H1 (cell line): ENCODE measurements around the gene NEK4. TPM values are rescaled to one million over a fixed set of nuclear protein-coding genes. Genes with fewer than 3 reads are reported as not detected.

Experiments used
- ASH2L ChIP-seq: fragments of 200-600, 300-600 bp; sonication (generic); IDR thresholded peaks from one replicate; pipeline ENCODE4 v1.7.1; 2017; ENCODE audit warnings: low read length
- ATF2 ChIP-seq: IDR thresholded peaks from 2 replicates; pipeline ENCODE4 v1.6.1; 2012; ENCODE audit warnings: low read length, inconsistent platforms
- CHD2 ChIP-seq: IDR thresholded peaks from 2 replicates; pipeline ENCODE4 v1.6.1; 2012; ENCODE audit warnings: low read length, improper control_type of control experiment
- CREB1 ChIP-seq: IDR thresholded peaks from 2 replicates; pipeline ENCODE4 v1.6.1; 2012; ENCODE audit warnings: inconsistent platforms
- CTCF ChIP-seq, 3 experiments: IDR thresholded peaks; 1 replicate in 2 of 3; 2 replicates in 1 of 3; pipeline versions ENCODE4 v1.5.1 to v1.6.1; 2011; ENCODE audit warnings: low read length in 3 of 3, mild to moderate bottlenecking in 3 of 3, inconsistent platforms in 2 of 3, low read depth in 1 of 3, moderate library complexity in 1 of 3; ENCODE audit not compliant: insufficient read depth in 1 of 3; ENCODE audit errors: control extremely low read depth in 1 of 3
- FOSL1 ChIP-seq: IDR thresholded peaks from 2 replicates; pipeline ENCODE4 v1.6.1; 2011; ENCODE audit warnings: mild to moderate bottlenecking, low read depth, low read length, moderate library complexity; ENCODE audit not compliant: insufficient read depth
- HDAC6 ChIP-seq: IDR thresholded peaks from one replicate; pipeline ENCODE4 v1.7.1; 2012; ENCODE audit warnings: low read depth, mild to moderate bottlenecking, inconsistent platforms, low read length, moderate library complexity
- KDM1A ChIP-seq: fragments of 200-600, 300-600 bp; sonication (generic); IDR thresholded peaks from 2 replicates; pipeline ENCODE4 v1.7.1; 2016; ENCODE audit warnings: mild to moderate bottlenecking, low read length, borderline replicate concordance
- MAFK ChIP-seq: IDR thresholded peaks from 2 replicates; pipeline ENCODE4 v1.6.1; 2012; ENCODE audit warnings: low read depth, mild to moderate bottlenecking, improper control_type of control experiment, low read length
- RFX5 ChIP-seq: IDR thresholded peaks from 2 replicates; pipeline ENCODE4 v1.6.1; 2011; ENCODE audit warnings: low read depth, low read length, improper control_type of control experiment, borderline replicate concordance
- RNF2 ChIP-seq: fragments of 200-900, 300-1000 bp; sonication (generic); IDR thresholded peaks from 2 replicates; pipeline ENCODE4 v1.7.1; 2016; ENCODE audit warnings: borderline replicate concordance, low read depth, mild to moderate bottlenecking, antibody characterized with exemption, low read length; ENCODE audit not compliant: poor library complexity, severe bottlenecking; ENCODE audit errors: missing control alignments
- SIN3A ChIP-seq, 2 experiments: IDR thresholded peaks in 1 of 2; conservative IDR thresholded peaks in 1 of 2; 2 replicates each; pipeline ENCODE4 v1.6.1; 2011 to 2012; ENCODE audit warnings: low read length in 2 of 2, improper control_type of control experiment in 1 of 2, low read depth in 1 of 2, mild to moderate bottlenecking in 1 of 2
- TAF7 ChIP-seq: optimal IDR thresholded peaks from 2 replicates; pipeline ENCODE3; 2011; ENCODE audit warnings: low read depth, mild to moderate bottlenecking, inconsistent platforms, low read length, moderate library complexity, borderline replicate concordance
- TEAD4 ChIP-seq: IDR thresholded peaks from 2 replicates; pipeline ENCODE4 v1.6.1; 2012; ENCODE audit warnings: low read depth, low read length, inconsistent platforms, mixed read lengths
- polyA plus RNA-seq, 7 experiments: library from polyadenylated mRNA; depleted of rRNA in 3 of 7; stranded (reverse) in 5 of 7; unstranded in 2 of 7; fragments of >200 nt in 5 of 7; fragments of 200-250 nt in 2 of 7; gene quantifications; 1 replicate in 5 of 7; 2 replicates in 1 of 7; 4 replicates in 1 of 7; pipeline versions ENCODE4 v1.2.1 to v1.2.3, GENCODE V29; 2011 to 2013; ENCODE audit warnings: missing spikeins in 2 of 7, mixed read lengths in 2 of 7
- total RNA-seq: library from RNA; stranded (reverse); fragmentation: NEBNext Ultra II Directional; extraction: Animal tissue kit (Norgen Biotek cat#: 25700); gene quantifications from 2 replicates; pipeline ENCODE4 v1.2.1, GENCODE V29; 2021
- TF ChIP-seq, protein P1 (sequence below): IDR thresholded peaks from 2 replicates; pipeline ENCODE4 v1.6.1; 2012; ENCODE audit warnings: inconsistent platforms
- TF ChIP-seq, protein P2 (sequence below): IDR thresholded peaks from 2 replicates; pipeline ENCODE4 v1.6.1; 2011; ENCODE audit warnings: low read length, improper control_type of control experiment

Gene NEK4
- total and polyA plus RNA-seq, 2 of the 8 experiments (the other 6 are each of a cell fraction or from before 2014, with no cell fraction given) = 7.5 to 40.0 TPM

DNA sequence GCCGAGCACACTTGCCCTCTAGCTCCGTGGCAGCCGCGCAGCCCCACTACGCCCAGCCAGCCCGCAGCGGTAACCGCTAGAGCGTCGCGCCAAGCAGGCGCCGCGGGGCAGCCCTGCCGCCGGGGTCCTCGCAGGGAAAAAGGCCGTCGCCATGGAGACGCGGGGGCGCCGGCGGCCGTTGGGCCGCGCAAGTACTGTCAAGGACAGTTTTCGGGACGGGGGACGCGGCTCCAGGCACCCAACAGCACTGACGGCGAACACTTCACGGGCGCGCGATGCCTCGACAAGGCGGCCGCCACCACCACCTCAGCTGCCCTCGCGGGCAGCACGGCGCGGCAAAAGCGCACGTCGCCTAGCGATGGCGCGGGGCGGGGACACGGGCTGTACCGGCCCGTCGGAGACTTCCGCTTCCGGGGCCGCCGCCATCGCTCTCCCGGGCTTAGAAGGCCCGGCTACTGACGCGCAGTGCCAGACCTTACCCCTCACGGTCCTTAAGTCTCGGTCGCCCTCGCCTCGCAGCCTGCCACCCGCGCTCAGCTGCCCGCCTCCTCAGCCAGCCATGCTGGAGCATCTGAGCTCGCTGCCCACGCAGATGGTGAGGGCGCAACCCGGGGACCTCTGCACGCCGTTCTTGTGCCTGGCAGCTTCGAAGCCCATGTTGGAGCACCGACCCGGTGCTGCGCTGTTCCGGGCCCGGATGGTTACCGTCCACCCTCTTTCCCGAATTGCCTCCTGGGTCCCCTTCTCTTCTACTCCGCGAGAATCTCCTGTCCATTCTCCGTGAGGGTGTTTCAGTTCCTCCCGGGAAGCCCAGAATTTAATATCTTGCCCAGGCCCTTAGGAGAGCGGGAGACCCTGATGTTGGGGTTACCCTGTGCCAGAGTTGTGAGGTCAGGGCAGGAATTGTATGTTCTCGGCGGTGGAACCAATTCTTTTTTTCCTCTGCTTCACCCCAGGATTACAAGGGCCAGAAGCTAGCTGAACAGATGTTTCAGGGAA is 64.8 kb downstream of the NEK4 start, which contains the start of the genes GLT8D1 and SPCS1 (continued):
- TF ChIP-seq RNF2 (no peak), FOSL1 (0 out of 2 replicates have a peak, but pooled peaks have one; percentile 27), ATF2 (no peak), SIN3A (conservative IDR thresholded peaks at IDR 0.05 in 1 of 2, IDR thresholded peaks at IDR 0.05 in 1 of 2; ENCODE audit: low read depth in 1 of 2, low read length in 2 of 2) (peak; percentile 67 to 99; a peak in 3 of 4 replicates), TAF7 (no peak), RFX5 (no peak), HDAC6 (no peak), CTCF (IDR thresholded peaks at IDR 0.05; ENCODE audit: control extremely low read depth in 1 of 3, insufficient read depth in 1 of 3, low read depth in 1 of 3, low read length in 3 of 3) (no peak), ASH2L (peak; percentile 96), TEAD4 (no peak), MAFK (no peak), CREB1 (peak; percentile 83), CHD2 (no peak), KDM1A (no peak)
- TF ChIP-seq, protein P1, sequence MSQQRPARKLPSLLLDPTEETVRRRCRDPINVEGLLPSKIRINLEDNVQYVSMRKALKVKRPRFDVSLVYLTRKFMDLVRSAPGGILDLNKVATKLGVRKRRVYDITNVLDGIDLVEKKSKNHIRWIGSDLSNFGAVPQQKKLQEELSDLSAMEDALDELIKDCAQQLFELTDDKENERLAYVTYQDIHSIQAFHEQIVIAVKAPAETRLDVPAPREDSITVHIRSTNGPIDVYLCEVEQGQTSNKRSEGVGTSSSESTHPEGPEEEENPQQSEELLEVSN = peak; percentile 68; the same call in 1 of the 2 replicates
- TF ChIP-seq, protein P2, sequence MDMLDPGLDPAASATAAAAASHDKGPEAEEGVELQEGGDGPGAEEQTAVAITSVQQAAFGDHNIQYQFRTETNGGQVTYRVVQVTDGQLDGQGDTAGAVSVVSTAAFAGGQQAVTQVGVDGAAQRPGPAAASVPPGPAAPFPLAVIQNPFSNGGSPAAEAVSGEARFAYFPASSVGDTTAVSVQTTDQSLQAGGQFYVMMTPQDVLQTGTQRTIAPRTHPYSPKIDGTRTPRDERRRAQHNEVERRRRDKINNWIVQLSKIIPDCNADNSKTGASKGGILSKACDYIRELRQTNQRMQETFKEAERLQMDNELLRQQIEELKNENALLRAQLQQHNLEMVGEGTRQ = no peak
